GM12878 (cell line): ENCODE measurements around the gene SMURF1.

Experiments
- MAX ChIP-seq: IDR thresholded peaks from 2 replicates; pipeline ENCODE4 v1.6.1; 2012; ENCODE audit warnings: low read depth, low read length, improper control_type of control experiment
- NR2C2 ChIP-seq: IDR thresholded peaks from 2 replicates; pipeline ENCODE4 v1.6.1; 2011; ENCODE audit warnings: borderline replicate concordance, low read depth; ENCODE audit not compliant: control insufficient read depth, insufficient read length
- PKNOX1 ChIP-seq: fragments of 450-650 bp; IDR thresholded peaks from 2 replicates; pipeline ENCODE4 v1.6.1; 2016; ENCODE audit warnings: mild to moderate bottlenecking

DNA sequence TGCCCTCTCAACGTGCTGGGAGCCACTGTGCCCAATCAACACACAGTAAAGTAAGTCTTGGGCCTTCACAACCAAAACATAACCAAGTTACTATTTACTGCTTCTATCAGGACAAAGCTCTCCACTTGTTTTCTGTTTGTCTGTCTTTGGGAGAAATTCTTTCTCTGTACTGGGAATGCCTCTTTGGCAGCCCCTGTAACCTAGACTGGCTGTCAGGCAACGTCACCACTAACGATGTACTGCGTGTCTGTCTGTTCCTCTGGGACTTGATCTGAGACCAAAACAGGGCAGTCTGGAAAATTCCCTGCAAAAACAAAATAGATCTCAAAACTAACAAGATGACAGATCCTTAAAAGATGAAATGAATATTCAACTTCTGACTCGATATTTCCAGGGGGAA is 113.0 kb downstream of the SMURF1 start:
- no peak for TF ChIP-seq NR2C2
- no peak for TF ChIP-seq PKNOX1
- no peak for TF ChIP-seq MAX
